Measurements from ENCODE around the gene NME2. TPM values are rescaled to one million over a fixed set of nuclear protein-coding genes. Genes with fewer than 3 reads are reported as not detected.

The NME2 gene
- total and polyA plus RNA-seq, 2 of the 8 experiments (the other 6 are each of a cell fraction or from before 2014, with no cell fraction given) = 827 to 929 TPM

DNA sequence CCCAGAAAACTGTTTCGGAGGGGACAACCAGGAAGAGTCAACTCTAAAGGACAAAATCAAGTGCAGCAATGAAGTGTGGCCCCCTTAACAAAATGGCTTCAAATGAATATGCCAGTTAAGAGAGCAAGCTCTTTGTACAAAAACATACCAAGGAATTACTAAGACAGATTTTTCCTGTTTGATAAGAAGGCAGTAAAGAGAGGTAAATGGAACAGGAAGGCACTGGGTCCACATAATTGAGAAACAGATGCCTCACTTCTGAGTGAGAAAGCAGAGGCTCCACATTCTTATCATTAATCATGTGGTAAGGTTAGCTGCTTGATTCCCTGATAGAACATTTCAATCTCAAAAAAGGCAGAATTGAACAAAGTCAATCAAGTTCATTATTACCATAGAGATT is 48.7 kb downstream of the NME2 start (continued):
- TF ChIP-seq, protein P1, sequence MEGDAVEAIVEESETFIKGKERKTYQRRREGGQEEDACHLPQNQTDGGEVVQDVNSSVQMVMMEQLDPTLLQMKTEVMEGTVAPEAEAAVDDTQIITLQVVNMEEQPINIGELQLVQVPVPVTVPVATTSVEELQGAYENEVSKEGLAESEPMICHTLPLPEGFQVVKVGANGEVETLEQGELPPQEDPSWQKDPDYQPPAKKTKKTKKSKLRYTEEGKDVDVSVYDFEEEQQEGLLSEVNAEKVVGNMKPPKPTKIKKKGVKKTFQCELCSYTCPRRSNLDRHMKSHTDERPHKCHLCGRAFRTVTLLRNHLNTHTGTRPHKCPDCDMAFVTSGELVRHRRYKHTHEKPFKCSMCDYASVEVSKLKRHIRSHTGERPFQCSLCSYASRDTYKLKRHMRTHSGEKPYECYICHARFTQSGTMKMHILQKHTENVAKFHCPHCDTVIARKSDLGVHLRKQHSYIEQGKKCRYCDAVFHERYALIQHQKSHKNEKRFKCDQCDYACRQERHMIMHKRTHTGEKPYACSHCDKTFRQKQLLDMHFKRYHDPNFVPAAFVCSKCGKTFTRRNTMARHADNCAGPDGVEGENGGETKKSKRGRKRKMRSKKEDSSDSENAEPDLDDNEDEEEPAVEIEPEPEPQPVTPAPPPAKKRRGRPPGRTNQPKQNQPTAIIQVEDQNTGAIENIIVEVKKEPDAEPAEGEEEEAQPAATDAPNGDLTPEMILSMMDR (IDR thresholded peaks at IDR 0.05; ENCODE audit: control extremely low read depth in 1 of 3, insufficient read depth in 1 of 3, low read depth in 1 of 3, low read length in 3 of 3) = no peak
- TF ChIP-seq ASH2L (IDR thresholded peaks at IDR 0.05; ENCODE audit: low read length) = no peak
- no peak for TF ChIP-seq SP1 (IDR thresholded peaks at IDR 0.05; ENCODE audit: low read depth, low read length)
- TF ChIP-seq SIX5 (IDR thresholded peaks at IDR 0.05; ENCODE audit: low read depth, low read length) = no peak
- no peak for TF ChIP-seq GTF2F1 (IDR thresholded peaks at IDR 0.05; ENCODE audit: borderline replicate concordance, low read depth, low read length)
- TF ChIP-seq TEAD4 (IDR thresholded peaks at IDR 0.05; ENCODE audit: low read depth, low read length) = no peak
- no peak for TF ChIP-seq RXRA (IDR thresholded peaks at IDR 0.05; ENCODE audit: insufficient read depth, low read depth, low read length)
- no peak for TF ChIP-seq SP4 (IDR thresholded peaks at IDR 0.05; ENCODE audit: low read length)

Measured in H1 (cell line).